HG03045 (cell line): ENCODE measurements around the gene FBXO27.
"Not testable (repeated sequence)": the region's sequence is repeated elsewhere in the genome, so short reads cannot be mapped to it uniquely, and the experiment has no call there.

Source experiments
- ATAC-seq: cut with Tn5 transposase; IDR thresholded peaks from one replicate; pipeline ENCODE4 v1.9.1; 2021; ENCODE audit warnings: mild to moderate bottlenecking, moderate library complexity; ENCODE audit not compliant: unreplicated experiment

FBXO27 gene

DNA sequence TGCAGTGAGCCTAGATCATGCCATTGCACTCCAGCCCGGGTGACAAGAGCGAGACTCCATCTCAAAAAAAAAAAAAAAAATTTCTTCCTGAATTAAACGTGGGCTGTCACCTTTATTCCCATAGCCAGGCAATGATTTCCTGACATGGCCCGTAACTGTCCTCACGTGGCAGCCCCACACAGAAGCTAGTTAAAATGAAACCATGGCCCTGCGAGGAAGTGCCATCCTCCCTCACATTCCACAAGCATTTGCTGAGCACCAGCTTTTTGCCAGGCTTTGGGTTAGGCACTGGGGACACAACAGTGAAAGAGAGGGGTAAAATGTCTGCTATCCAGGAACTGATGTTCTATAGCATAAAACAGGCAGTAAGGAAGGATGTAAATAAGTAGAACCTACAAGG is 13.2 kb upstream of the FBXO27 start:
- ATAC-seq: no peak

GRCh38 chr19:39038098-39038497 is 5.7 kb upstream of the FBXO27 start:
- ATAC-seq: no peak

DNA sequence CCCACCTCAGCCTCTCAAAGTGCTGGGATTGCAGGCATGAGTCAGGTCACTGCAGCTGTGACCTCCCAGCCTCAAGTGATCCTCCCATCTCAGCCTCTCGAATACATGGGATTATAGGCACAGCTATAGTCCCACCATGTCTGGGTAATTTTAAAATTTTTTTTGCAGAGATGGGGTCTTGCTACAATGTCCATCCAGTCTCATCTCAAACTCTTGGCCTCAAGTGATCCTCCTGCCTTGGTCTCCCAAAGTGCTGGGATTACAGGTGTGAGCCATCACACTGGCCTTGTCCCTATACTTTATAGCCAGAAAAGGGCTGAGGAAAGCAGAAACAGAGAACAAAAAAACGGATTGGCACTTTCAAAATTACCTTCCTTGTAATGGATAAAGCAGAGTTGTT is 4.8 kb upstream of the FBXO27 start:
- ATAC-seq: no peak

DNA sequence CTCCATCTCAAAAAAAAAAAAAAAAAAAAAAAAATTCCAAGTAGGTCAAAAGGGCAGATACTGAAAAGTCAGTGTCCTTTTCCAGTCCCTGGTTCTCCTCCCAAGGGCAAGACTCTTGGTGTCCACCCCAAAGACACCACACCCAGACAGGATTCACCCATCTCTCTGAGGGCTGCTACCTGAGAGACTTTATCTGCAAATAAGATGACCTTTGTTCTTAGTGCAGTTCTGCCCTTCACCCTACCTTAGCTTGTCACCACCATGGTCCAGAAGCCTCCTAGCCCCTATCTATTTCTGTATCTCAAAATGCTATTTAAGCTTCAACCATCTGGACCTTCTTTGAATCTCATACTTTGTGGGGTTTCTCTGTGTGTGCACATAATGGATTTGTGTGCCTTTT is 4.2 kb upstream of the FBXO27 start:
- ATAC-seq: no peak

DNA sequence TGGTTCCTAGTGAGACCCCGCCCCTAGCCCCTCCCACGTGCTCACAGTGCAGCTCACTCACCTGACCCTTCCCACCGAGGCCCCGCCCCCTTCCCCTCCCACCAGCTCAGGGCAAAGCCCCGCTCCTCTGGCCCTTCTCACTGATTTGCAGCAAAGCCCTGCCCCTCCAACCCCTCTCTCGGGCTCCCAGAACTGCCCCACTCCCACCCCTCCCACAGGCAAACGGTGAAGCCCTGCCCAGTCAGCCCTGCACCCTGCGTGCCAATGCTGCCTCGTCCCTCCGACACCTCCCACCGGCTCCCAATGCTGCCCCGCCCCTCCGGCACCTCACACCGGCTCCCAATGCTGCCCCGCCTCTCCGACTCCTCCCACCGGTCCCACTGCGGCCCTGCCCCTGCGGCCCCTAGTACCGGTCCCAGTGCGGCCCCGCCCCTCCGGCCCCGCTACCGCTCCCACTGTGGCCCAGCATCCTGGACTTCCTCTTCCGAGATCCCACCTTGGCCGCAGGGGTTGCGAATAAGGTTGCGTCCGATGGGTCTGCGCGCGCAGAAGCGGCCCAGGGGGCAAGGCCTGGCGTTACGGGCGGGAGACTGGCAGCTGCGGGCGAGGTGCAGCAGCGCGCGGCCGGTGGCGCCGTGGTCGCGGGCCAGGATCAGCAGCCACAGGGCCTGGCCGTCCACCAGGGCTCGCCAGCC is 834 bp downstream of the FBXO27 start:
- peak; percentile 72 for ATAC-seq

- ATAC-seq: no peak
Measured at GRCh38 chr19:39030854-39031367, 1.4 kb downstream of the FBXO27 start.

DNA sequence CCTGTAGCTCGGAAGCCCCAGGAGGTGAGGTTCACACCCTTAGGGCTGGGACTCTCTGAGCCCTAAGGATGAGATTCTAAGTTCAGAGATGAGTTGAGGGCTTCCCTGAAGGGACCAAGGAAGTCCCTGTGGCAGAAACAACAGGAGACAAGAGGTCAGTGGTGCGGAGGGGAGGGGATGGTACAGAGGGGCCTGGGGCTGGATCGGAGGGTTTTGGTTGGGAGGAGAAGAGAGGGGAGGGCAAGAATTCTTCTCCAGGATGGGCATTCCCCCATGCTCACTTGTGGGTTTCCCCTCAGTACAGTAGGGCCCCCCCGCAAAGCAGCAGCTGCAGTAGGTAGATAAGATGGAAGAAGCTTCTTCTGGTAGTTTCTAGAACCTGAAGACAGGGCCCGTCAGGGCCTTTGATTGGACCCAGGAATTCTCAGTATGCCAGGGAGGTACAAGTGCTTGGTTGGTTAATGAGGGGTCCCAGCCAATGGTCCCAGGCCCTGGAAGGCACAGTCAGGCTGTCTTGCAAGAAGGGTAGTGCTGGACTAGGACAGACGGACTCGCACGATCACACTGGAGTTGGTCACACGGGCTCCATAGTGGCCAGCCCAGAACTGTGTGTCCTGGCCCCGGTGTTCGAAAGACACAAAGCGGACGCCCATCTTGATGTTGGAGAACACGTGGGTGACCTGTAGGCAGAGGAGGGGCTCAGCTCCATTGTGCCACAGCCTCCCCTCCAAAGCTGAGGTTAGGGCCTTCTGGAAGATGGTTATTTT is 7.3 kb downstream of the FBXO27 start:
- no peak for ATAC-seq

DNA sequence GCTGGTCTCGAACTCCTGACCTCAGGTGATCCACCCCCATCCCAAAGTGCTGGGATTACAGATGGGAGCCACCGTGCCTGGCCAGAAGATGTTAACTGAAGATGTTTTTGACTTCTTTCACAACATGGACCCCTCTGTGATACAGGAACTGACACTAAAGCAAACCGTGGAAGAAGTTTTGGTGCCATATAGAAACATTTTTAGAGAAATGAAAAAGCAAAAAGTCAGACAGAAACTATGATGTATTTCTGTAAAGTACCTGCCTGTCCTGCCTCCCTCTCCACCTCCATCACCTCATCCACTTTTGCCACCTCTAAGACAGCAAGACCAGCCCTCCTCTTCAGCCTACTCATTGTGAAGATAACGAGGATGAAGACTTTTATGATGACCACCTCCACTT is 11.3 kb downstream of the FBXO27 start:
- no peak for ATAC-seq

- no peak for ATAC-seq
Measured at GRCh38 chr19:39017646-39018045, 14.7 kb downstream of the FBXO27 start.

DNA sequence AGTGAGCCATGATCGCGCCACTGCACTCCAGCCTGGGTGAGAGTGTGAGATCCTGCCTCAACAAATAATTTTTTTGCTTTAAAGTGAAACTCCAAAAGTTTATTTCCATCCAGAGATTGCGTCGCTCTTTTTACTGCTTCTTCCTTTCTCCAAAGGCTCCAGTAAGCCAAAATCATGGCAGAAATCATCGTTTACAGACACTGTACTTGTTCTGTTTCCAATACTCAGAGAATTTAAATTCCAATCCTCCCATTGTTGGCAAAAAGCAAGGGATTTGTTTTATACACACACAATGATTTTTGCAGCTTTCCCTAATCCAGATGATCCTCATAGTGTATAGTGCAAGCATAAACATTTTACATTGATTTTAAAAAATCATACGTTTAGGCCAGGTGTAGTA is 15.3 kb downstream of the FBXO27 start:
- ATAC-seq: no peak

GRCh38 chr19:39014037-39014436 is 18.3 kb downstream of the FBXO27 start:
- no peak for ATAC-seq

- ATAC-seq: no peak
Measured at GRCh38 chr19:39009001-39009400, 23.3 kb downstream of the FBXO27 start.

DNA sequence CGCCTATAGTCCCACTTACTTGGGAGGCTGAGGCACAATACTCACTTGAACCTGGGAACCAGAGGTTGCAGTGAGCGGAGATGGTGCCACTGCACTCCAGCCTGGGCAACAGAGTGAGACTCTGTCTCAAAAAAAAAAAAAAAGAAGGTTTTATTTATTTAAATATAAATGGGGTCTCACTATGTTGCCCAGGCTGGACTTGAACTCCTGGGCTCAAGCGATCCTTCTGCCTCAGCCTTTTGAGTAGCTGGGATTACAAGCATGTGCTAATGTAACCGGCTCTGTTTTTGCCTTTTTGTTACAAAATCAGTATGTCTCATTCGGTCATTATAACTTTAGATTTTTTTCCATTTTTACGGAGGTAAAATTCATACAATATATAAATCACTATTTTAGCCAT is 24.2 kb downstream of the FBXO27 start:
- ATAC-seq: no peak

GRCh38 chr19:39007096-39007495 is 25.3 kb downstream of the FBXO27 start:
- no peak for ATAC-seq

DNA sequence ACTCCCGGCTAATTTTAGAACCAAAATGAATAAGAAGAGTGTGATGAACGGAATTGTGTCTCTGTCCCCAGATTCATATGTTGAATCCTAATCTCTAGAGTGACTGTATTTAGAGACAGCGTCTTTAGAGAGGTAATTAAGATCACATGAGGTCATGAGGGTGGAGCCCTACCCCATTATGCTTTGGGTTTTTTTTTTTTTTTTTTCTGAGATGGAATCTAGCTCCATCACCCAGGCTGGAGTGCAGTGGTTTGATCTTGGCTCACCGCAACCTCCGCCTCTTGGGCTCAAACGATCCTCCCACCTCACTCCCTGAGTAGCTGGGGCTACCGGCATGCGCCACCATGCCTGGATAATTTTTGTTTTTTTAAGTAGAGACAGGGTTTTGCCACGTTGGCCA is 27.9 kb downstream of the FBXO27 start:
- no peak for ATAC-seq

DNA sequence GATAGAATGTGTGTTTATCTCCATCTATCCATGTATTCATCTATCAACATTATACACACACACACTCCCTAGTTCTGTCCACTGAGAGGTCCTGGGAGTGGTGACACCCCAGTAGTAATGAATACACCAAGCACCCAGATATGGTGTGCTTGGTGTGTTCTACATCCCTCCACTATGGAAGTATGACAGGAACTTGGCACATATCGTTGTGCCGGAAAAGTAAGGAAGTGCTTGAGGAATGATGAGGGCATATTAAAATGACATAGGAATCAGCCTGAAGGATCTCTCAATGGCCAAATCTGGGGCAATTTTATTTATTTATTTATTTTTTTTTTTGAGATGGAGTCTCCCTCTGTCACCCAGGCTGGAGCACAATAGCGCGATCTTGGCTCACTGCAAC is 28.6 kb downstream of the FBXO27 start:
- no peak for ATAC-seq

DNA sequence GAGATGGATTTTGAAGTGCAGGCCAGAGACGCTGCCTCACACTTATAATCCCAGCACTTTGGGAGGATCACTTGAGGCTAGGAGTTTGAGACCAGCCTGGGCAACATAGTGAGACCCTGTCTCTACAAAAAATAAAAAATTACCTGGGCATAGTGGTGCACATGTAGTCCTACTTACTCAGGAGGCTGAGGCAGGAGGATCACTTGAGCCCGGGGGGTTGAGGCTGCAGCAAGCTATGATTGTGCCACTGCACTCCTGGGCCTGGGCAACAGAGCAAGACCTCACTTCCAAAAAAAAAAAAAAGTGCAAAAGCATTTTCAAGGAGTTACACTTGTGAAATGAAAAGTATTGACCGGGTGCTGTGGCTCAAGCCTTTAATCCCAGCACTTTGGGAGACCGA is 29.2 kb downstream of the FBXO27 start:
- ATAC-seq: no peak

GRCh38 chr19:39001041-39001440 is 31.3 kb downstream of the FBXO27 start:
- ATAC-seq: no peak

- ATAC-seq: not testable (repeated sequence)
Measured at GRCh38 chr19:38997576-38997975, 34.8 kb downstream of the FBXO27 start.

GRCh38 chr19:38993271-38993670 is 39.1 kb downstream of the FBXO27 start:
- no peak for ATAC-seq

GRCh38 chr19:38990949-38991697 is 41.2 kb downstream of the FBXO27 start:
- no peak for ATAC-seq

DNA sequence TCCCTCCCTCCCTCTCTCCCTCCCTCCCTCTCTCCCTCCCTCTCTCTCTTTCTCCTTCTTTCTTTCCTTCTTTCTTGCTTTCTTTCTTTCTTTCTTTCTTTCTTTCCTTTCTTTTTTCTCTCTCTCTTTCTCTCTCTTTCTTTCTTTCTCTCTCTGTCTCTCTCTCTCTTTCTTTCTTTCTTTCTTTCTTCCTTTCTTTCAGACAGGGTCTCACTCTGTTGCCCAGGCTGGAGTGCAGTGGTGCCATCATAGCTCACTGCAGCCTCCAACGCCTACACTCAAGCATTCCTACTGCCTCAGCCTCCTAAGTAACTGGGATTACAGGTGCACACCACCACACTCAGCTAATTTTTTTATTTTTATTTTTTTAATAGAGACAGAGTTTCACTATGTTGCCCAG is 42.7 kb downstream of the FBXO27 start:
- ATAC-seq: not testable (repeated sequence)
